ENCODE data around the gene RREB1.

RREB1 gene

GRCh38 chr6:7086488-7086887, 21.3 kb upstream of the RREB1 start:
- ATAC-seq (ENCODE audit: insufficient read depth, low read depth), result peak; percentile 80
- Histone ChIP-seq H2AFZ (ENCODE audit: low read depth, low read length) (peak overlapping the region; percentile 75), H3K4me2 (ENCODE audit: insufficient read depth, low read length) (peak overlapping the region; percentile 65), H3K4me3 (ENCODE audit: low read depth in 1 of 2, low read length in 2 of 2) (peak overlapping the region in 1 of 2 experiments; percentile 40; a peak in 3 of 4 replicates), H3K27ac (ENCODE audit: low read length) (peak overlapping the region; percentile 70), H3K4me1 (ENCODE audit: insufficient read depth, low read length) (peaks cover 27% of the 10 kb centered on the region), H3K79me2 (ENCODE audit: insufficient read depth, low read length) (no peaks in the 10 kb centered on the region), H3K9ac (ENCODE audit: low read depth, low read length) (peak overlapping the region; percentile 48), H3K27me3 (ENCODE audit: insufficient read depth, low read length, poor library complexity) (no peaks in the 10 kb centered on the region), H3K9me3 (ENCODE audit: insufficient read depth, low read length, severe bottlenecking) (no peaks in the 10 kb centered on the region), H3K36me3 (ENCODE audit: insufficient read depth, low read length) (no peaks in the 10 kb centered on the region), H4K20me1 (ENCODE audit: insufficient read depth, low read length) (no peaks in the 10 kb centered on the region)
- peak; percentile 56 for DNase-seq
- TF ChIP-seq, protein P1, sequence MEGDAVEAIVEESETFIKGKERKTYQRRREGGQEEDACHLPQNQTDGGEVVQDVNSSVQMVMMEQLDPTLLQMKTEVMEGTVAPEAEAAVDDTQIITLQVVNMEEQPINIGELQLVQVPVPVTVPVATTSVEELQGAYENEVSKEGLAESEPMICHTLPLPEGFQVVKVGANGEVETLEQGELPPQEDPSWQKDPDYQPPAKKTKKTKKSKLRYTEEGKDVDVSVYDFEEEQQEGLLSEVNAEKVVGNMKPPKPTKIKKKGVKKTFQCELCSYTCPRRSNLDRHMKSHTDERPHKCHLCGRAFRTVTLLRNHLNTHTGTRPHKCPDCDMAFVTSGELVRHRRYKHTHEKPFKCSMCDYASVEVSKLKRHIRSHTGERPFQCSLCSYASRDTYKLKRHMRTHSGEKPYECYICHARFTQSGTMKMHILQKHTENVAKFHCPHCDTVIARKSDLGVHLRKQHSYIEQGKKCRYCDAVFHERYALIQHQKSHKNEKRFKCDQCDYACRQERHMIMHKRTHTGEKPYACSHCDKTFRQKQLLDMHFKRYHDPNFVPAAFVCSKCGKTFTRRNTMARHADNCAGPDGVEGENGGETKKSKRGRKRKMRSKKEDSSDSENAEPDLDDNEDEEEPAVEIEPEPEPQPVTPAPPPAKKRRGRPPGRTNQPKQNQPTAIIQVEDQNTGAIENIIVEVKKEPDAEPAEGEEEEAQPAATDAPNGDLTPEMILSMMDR (IDR thresholded peaks at IDR 0.05; ENCODE audit: borderline replicate concordance, extremely low read depth, low read length, poor library complexity, severe bottlenecking), result peak; percentile 47
- no peak for TF ChIP-seq EZH2 (IDR thresholded peaks at IDR 0.05; ENCODE audit: borderline replicate concordance, low read depth, low read length, severe bottlenecking)

DNA sequence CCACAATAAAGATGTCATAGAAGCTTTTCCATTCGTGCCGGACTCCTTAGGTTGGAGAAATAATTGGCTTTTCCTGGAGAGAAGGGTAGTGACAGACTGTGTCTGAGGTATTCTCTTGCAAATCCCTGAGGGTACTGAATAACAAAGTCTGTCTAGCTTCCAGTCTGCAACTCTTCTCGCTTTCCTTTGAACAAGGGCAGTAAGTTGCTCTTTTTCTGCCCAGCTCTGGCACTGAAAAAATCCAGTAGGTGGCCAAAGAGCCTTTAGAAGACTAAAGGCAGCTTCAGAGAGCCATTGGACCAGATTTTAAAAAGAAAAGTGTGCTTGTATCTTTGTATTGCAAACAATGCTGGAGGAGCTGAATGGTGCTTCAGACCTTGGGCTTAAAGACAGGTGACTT, 20.7 kb upstream of the RREB1 start:
- H3K4me2 ChIP-seq (ENCODE audit: insufficient read depth, low read length), result peak overlapping the region; percentile 65
- peaks cover 27% of the 10 kb centered on the region for H3K4me1 ChIP-seq (ENCODE audit: insufficient read depth, low read length)
- TF ChIP-seq, protein P1 (IDR thresholded peaks at IDR 0.05; ENCODE audit: borderline replicate concordance, extremely low read depth, low read length, poor library complexity, severe bottlenecking), result peak; percentile 21
- no peak for TF ChIP-seq EZH2 (IDR thresholded peaks at IDR 0.05; ENCODE audit: borderline replicate concordance, low read depth, low read length, severe bottlenecking)
- DNase-seq, result peak; percentile 10
- ATAC-seq (ENCODE audit: insufficient read depth, low read depth), result peak; percentile 39; the same call in 1 of the 3 replicates
- H3K9me3 ChIP-seq (ENCODE audit: insufficient read depth, low read length, severe bottlenecking), result no peaks in the 10 kb centered on the region
- no peaks in the 10 kb centered on the region for H3K27me3 ChIP-seq (ENCODE audit: insufficient read depth, low read length, poor library complexity)
- H3K4me3 ChIP-seq (ENCODE audit: low read depth in 1 of 2, low read length in 2 of 2), result peak overlapping the region in 1 of 2 experiments; percentile 40; a peak in 3 of 4 replicates
- no peaks in the 10 kb centered on the region for H3K79me2 ChIP-seq (ENCODE audit: insufficient read depth, low read length)
- no peaks in the 10 kb centered on the region for H3K36me3 ChIP-seq (ENCODE audit: insufficient read depth, low read length)
- H3K27ac ChIP-seq (ENCODE audit: low read length), result peak overlapping the region; percentile 70
- H4K20me1 ChIP-seq (ENCODE audit: insufficient read depth, low read length), result no peaks in the 10 kb centered on the region
- peak overlapping the region; percentile 75 for H2AFZ ChIP-seq (ENCODE audit: low read depth, low read length)
- peak overlapping the region; percentile 48 for H3K9ac ChIP-seq (ENCODE audit: low read depth, low read length)

- H3K9ac ChIP-seq (ENCODE audit: low read depth, low read length), result peak overlapping the region; percentile 48
- no peaks in the 10 kb centered on the region for H4K20me1 ChIP-seq (ENCODE audit: insufficient read depth, low read length)
- no peaks in the 10 kb centered on the region for H3K27me3 ChIP-seq (ENCODE audit: insufficient read depth, low read length, poor library complexity)
- peak; percentile 38 for ATAC-seq (ENCODE audit: insufficient read depth, low read depth)
- peak overlapping the region in 1 of 2 experiments; percentile 40; a peak in 1 of 4 replicates for H3K4me3 ChIP-seq (ENCODE audit: low read depth in 1 of 2, low read length in 2 of 2)
- peaks cover 27% of the 10 kb centered on the region for H3K4me1 ChIP-seq (ENCODE audit: insufficient read depth, low read length)
- H3K9me3 ChIP-seq (ENCODE audit: insufficient read depth, low read length, severe bottlenecking), result no peaks in the 10 kb centered on the region
- no peaks in the 10 kb centered on the region for H3K36me3 ChIP-seq (ENCODE audit: insufficient read depth, low read length)
- TF ChIP-seq EZH2 (IDR thresholded peaks at IDR 0.05; ENCODE audit: borderline replicate concordance, low read depth, low read length, severe bottlenecking), result no peak
- TF ChIP-seq, protein P1 (IDR thresholded peaks at IDR 0.05; ENCODE audit: borderline replicate concordance, extremely low read depth, low read length, poor library complexity, severe bottlenecking), result no peak
- DNase-seq, result peak; percentile 11
- H3K27ac ChIP-seq (ENCODE audit: low read length), result peak overlapping the region; percentile 70
- peak overlapping the region; percentile 75 for H2AFZ ChIP-seq (ENCODE audit: low read depth, low read length)
- no peaks in the 10 kb centered on the region for H3K79me2 ChIP-seq (ENCODE audit: insufficient read depth, low read length)
- H3K4me2 ChIP-seq (ENCODE audit: insufficient read depth, low read length), result peak overlapping the region; percentile 65
These were observed 20.2 kb upstream of the RREB1 start for GRCh38 chr6:7087491-7087979.
